ENCODE data around the gene RGSL1.

Gene RGSL1

DNA sequence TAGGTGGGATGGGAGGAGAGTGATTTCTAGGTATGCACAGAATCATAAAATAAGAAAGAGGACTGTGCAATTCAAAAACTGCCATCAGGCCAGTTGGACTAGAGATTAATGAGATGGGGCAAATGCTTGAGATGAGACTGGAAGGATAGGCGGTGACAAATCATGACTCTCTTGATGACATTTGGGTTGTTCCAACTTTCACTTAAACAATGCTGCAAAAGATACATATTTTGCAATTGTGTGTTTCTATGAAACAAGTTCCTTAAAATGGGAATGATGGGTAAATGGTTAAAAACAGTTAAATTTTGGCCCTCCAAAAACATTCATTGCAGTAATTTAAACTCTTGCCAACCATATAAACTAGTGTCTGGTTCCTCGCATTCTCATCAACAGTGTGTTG is 84.0 kb downstream of the RGSL1 start:
- no peak for DNase-seq (ENCODE audit: low read depth in 4 of 4, low spot score in 1 of 4)

DNA sequence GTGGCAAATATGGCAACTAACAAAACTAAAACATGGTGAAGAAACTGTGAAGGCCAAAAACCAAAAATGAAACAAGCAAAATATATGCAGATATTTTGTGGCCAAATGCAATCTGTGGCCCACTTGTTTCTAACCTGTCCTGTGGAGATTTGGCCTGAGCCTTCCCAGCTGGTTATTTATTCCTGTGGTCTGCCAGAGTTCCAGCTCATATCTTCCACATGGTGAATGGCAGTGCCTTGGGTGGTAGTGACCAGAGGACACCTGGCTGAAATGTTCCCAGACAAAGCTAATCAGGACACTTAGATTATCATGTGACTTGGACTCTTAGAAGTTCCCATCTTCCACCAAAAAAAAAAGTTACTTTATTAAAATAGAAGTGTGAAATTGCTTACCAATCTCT is 99.4 kb downstream of the RGSL1 start:
- DNase-seq (ENCODE audit: low read depth in 4 of 4, low spot score in 1 of 4): no peak

DNA sequence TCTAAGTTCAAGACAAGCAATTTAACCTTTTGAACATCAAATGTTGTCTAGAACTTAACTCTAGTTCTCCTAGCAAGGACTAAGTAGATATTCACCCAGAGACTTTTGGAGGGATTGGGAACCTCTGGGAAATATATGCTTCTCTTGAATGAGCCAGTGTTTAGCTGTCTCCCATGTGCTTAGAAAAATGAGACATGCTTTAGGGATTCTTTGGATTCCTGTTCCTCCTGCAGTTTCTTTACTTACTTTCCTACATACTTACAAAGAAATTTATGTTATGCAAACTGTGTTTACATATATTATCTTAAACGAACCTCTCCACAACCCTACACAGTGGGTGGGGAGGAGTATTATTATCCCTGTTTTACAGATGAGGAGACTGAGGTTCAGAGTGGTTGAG is 99.9 kb downstream of the RGSL1 start:
- no peak for DNase-seq (ENCODE audit: low read depth in 4 of 4, low spot score in 1 of 4)

DNA sequence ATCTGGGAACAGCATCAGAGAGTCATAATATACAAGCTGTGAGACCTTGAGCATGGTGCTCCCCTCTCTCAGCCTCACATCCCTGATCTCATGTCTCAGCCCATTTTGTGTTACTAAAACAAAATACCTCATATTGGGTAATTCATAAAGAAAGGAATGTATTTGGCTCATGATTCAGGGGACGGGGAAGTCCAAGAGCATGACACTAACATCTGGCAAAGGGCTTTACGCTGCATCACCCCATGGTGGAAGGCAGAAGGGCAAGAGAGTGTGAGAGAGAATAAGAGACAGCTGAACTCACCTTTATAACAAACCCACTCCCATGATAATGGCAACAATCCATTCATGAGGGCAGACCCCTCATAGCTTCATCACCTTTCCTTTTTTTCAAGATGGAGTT is 102.6 kb downstream of the RGSL1 start:
- DNase-seq (ENCODE audit: low read depth in 4 of 4, low spot score in 1 of 4): no peak

DNA sequence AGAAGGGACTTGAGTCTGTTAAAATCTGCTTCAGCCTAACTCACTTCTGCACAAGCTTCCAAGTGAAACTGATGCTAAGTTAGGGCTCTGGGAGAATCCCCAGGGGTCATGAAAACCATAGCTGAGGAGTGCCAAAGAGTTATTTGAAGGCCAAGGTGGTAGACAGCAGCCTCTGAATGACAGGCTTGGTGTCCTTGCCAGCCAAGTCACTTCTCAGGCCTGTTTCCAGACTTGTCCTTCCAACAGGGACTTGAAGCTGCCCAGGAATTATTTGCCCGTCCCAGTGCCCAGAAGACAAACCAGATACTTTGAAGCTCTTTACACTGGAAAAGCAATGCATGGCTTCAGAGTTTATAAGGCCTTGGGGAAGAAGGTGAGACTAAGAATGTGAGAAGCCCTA is 105.5 kb downstream of the RGSL1 start:
- no peak for DNase-seq (ENCODE audit: low read depth in 4 of 4, low spot score in 1 of 4)

DNA sequence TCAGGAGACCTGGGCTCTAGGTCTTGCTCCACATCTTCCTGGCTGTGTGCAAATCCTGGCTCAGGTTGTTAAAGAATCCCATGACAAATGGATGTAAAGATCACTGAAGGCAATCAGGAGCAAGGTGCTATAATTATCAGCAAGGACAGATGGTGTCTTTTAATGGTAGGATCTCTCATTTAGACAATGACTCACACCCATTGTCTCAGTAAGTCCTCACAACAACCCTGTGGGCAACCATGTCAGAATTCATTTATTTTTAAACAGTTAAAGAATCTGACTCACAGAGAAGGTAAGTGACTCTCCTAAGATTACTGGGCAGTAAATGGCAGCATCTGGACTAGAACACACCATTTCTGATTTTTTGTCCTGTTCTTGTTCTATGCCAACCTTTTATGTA is 106.3 kb downstream of the RGSL1 start:
- DNase-seq (ENCODE audit: low read depth in 4 of 4, low spot score in 1 of 4): no peak

DNA sequence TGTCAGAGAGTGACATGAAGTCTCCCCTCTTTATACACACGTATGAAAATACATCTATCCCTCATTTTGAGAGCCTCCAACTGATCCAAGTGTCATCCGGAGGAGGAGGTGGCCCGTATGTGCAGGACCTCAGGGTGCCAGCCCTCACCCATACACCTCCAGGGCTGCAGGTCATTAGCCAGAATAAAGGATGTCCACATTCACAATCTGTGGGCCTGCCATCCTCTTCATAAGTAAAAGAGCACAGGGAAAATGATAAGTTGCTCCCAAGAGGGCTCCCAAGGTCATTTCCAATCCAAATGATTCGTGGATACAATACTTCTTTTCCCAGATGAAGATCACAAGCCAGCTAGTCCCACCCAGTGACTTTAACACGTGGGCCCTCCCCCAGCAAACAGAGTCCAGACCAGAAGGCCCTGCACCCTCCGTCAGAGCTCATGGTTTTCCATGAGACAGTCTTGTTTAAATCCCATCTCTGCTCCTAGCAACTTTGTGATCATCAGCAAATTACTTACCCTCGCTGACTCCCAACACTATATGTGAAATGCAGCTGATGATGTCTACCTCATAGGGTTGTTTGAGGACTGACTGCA is 110.5 kb downstream of the RGSL1 start:
- DNase-seq (ENCODE audit: low read depth in 4 of 4, low spot score in 1 of 4): no peak

DNA sequence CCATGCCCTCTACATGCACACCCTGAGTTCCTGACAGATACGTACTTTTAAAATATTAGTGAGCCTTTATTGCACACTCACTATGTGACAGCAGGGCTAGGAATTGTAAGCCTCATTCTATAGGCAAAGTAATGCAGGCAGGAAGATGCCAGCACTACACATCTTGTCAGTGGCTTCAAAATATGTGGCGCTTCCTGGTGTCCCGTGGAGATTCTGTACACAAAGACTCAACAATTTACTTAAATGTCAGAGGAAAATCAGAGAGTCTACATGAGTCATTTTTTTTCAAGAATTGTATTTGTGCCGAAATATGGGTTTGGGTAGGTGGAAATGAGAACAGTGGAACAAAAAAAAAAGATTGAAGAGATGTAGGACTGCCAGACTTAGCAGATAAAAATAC is 111.5 kb downstream of the RGSL1 start:
- no peak for DNase-seq (ENCODE audit: low read depth in 4 of 4, low spot score in 1 of 4)

DNA sequence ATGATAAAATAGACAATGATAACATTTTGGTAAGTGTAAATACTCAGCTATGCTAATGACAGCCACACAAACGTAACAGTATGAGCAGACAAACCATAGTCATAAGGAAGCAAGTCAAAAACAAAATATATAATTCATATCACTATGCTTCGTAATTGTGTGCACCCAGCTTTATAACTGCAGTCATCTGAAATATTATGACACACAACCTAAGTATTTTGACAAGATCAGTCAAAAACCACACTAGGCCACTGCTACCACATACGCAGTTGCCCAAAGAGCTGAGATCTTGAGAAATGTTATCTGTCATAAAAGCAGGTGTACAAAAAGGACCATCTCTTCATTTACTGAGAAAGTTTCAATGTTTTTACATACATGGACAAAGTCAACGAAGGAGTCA is 113.1 kb downstream of the RGSL1 start:
- no peak for DNase-seq (ENCODE audit: low read depth in 4 of 4, low spot score in 1 of 4)

DNA sequence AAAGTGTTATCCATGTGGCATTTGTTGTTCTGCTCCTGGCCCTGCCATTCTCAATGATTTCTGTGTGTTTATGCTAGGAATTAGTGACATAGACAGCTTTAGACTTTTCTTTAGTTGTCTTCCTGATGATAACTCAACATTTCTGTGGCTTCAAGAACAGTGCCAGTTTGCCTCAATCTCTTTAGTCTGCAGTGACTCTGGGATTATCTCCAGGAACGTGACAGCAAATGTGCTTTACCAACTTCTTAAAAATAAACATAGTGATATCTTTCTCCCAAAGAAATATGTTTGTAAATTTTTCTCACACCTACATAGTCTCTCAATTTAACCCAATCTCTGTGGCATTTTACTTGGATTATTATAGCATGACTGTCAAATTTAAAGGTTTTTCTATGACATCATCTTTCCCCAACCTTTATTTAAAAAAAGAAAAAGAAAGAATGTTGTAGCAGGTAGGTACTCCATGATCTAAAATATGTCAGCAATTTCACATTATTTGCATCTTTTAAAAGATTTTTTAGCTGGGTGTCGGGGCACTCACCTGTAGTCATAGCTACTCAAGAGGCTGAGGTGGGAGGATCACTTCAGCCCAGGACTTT is 114.6 kb downstream of the RGSL1 start:
- no peak for DNase-seq (ENCODE audit: low read depth in 4 of 4, low spot score in 1 of 4)

DNA sequence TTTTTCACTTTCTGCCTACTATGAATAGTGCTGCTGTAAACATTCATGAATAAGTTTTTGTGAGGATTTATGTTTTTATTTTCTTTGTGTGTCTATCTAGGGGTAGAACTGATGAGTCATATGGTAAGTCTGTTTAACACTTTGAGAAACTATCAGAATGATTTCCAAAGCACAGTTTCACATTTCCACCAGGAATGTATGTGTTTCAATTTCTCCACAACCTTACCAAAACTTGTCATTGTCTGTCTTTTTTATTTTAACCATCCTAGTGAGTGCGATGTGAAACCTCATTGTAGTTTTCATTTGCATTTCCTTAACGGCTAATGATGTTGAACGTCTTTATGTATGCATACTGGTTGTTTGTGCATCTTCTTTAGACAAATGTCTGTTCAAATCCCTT is 115.6 kb downstream of the RGSL1 start:
- no peak for DNase-seq (ENCODE audit: low read depth in 4 of 4, low spot score in 1 of 4)

DNA sequence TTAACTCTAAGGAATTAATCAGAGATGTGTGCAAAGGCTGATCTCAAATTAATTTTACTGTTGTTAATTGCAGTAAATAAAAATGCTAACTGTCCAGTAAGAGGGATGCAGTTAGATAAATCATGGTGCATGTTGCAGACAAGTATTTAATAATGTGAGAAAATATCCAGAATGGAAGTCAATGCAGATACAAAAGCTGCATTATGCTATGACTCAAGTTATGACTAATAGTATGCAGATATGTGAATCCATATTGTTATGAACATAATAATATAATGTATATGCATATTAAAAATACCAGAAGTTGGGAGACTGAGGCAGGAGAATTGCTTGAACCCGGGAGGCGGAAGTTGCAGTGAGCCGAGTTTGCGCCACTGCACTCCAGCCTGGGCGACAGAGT is 117.7 kb downstream of the RGSL1 start:
- DNase-seq (ENCODE audit: low read depth in 4 of 4, low spot score in 1 of 4): no peak

DNA sequence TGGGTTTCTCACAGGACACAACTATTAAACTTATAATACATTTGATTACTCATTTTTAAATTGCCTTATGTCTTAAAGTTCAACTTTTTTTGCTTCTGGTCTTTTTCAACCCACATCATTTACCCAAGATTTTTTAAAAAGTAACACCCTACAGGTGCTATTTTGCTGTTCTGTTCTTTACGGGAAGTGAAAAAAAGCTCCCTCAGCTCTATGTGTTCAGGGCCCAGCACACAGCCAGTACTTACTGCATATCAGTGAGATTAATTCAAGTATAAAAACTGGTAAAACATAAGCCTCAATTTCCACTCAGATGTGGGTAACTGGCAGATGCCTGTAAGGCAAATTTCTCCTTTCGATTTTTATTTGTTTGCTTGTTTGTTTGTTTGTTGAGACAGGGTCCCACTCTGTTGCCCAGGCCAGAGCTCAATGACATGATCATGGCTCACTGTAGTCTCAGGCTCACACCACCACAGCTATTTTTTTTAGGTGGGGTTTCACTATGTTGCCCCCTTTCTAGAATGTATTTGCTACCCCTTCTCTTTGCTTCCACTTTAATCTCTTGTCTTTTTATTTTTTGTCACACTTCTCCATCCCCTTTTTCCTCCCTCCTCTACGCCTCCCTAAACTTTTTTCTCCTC is 118.8 kb downstream of the RGSL1 start:
- DNase-seq (ENCODE audit: low read depth in 4 of 4, low spot score in 1 of 4): no peak

DNA sequence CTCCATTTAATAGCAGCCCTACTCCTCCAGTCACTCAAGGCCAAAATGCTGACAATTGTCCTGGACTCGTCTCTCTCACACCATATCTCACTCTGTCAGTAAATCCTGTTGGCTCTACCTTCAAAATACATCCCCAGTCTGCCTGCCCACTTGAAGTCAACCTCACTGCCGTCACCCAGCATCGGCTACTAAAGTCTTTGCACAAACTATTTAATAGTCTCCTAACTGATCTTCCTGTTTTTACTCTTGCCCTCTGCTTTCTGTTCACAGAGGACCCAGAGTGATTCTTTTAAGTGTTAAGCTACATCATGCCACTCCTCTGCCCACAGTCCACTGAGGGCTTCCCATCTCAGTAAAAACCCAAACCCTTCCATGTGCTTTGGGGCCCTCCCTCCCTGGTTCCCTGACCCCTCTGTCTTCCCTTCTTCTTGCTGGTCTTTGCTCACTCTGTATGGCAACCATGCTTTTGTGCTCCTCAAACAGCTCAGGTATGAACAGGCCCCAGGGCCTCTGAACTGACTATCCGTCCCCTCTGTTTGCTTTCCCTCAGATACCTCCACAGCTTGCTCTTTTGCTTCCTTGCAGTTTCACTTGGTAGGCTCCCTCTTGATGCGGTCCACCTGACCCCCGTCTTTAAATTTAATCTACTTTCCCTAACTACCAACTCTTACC is 120.1 kb downstream of the RGSL1 start:
- DNase-seq (ENCODE audit: low read depth in 4 of 4, low spot score in 1 of 4): no peak

DNA sequence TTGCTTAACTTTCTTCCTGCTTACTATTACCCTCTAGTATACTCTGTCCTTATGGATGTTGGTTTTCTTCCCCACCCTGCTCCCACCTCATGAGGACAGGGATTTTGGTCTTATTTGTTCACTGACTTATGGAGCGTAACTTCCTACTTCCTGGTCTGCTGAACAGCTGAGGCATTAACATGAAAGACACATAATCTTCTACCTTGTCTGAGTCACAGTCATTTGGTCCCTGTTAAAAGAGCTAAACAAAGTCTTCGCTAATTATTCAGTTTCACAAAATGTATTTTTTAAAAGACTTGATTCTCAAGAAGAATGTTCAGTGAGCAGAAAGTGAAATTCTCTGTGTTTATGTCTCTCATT is 120.6 kb downstream of the RGSL1 start:
- DNase-seq (ENCODE audit: low read depth in 4 of 4, low spot score in 1 of 4): no peak

DNA sequence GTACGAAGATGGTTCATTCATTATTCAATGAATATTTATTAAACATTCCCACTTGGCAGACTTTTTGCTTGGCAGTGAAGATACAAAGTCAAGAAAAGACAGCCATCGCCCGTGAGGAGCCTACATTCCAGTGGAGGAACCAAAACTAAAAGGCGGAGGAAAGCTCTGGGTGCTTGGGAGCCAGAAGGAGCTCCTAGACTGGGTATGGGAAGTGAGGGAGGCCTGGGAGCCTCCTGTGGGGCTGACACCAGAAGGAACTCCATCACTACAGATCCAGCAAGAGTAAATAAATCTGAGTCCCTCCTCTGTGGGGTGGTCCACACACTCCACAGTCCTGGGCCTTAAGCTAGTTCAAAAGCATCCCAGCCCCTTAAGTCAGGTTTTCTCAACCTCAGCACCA is 124.2 kb downstream of the RGSL1 start:
- DNase-seq (ENCODE audit: low read depth in 4 of 4, low spot score in 1 of 4): no peak

DNA sequence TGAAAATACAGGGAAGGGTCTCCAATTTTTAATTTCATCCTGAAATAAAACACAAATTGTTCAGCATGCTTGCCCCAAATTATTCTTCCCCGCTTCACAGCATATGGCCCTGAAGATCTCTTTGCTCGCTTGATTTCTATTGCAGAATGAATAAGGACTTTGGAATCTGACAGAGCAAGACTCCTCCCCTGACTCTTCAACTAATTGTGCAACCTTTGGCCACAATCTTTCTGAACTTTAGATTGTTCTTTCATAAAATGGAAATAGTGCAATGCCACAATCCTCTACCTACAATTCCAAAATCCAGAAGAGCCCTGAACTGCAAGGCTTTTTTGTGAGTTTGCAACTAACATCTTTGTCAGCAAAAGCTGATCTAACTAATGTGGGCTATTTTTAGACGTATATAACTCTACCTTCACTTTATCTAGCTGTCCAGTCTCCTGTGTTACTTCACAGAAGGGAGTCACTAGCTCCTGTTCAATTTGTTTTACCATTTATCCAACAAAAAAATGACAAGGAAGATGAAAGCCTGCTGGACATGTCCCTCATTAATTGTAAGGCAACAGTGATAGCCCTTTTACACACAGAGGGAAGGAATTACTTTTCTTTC is 125.7 kb downstream of the RGSL1 start:
- DNase-seq (ENCODE audit: low read depth in 4 of 4, low spot score in 1 of 4): no peak

DNA sequence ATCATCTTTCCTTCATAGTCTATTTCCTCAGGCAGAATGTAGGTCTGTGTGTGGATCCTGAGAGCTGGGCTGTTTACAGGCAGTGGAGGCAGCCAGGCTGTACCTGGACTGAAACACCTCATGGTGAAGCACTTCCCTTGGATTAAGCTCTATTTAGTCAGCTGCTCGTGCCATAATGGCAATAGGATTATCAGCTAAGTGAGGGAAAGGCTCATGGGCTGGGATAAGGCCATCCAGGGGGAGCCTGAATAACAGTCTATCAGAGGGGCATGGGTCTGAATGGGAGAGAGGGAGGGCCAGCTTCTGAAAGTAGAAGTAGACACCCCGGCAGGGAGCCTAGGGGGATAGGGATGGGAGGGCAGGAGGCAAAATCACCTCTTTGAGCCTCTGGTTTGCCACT is 130.8 kb downstream of the RGSL1 start:
- no peak for DNase-seq (ENCODE audit: low read depth in 4 of 4, low spot score in 1 of 4)

DNA sequence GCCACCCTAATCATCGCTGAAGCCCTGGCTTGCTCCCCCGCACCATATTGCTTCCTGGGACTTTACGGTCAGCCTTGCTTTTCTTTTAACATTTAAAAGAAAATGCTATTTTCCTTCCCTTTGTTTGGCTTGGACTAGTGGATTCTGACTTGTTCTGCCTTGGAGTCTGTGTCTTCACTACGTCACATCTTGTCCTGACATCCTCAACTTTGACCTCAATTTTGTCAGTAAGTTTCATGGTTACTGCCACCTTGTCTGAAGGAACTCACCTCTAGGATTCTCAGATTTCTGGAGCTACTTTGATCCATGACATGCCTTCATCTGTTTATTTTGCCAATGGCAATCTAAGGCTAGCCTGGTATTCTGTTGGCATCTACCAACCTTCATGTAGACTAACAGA is 134.8 kb downstream of the RGSL1 start:
- DNase-seq (ENCODE audit: low read depth in 4 of 4, low spot score in 1 of 4): no peak

DNA sequence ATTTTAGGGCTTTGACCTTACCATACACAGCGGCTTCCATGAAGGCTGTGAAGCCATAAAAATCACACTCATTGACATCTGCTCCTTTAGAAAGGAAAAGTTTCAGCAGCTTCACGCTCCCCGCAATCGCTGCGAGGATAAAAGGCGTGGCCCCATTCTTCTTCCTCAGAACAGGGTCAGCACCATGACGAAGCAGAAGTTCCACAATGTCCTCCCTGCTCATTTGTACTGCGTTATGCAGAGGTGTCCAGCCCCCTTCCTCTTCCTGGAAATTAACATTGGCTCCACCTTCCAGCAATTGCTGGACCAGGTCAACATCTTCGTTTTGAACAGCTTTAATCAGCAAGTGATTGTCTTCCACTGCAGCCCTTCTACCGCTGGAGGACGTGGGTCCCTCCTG is 136.4 kb downstream of the RGSL1 start:
- no peak for DNase-seq (ENCODE audit: low read depth in 4 of 4, low spot score in 1 of 4)

DNA sequence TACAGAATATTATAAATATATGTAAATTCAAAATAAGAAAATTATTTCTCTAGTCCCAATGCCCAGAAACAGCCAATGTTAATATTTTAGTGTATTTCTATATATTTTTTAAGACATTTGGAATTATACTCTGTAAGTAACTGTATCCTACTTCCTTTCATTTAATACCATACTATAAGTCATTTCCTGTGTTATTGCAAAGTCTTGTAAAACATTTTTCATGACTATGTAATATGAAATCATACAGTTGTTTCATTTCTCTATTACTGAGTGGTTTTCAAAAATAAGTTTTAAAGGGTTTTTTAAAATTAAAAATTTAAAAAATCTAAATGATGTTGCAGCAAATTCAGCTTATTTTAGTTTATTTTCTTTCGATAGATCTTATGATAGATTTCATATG is 137.1 kb downstream of the RGSL1 start:
- DNase-seq (ENCODE audit: low read depth in 4 of 4, low spot score in 1 of 4): no peak

Data from stimulated activated CD4-positive, alpha-beta T cell treated with anti-CD3 and anti-CD28 coated beads, Interleukin-1b, Interleukin-23, amount 100 ng/mL, for 24 hours (primary cell).